Activated CD4-positive, alpha-beta T cell treated with anti-CD3 and anti-CD28 coated beads, Interleukin-2, amount 50 U/mL, for 4 hours (primary cell): ENCODE results near the gene JAG1.

Source experiments
- DNase-seq, 2 experiments: peaks; one replicate each; pipeline ENCODE4 v3.0.0-alpha.2; 2020

Gene JAG1

GRCh38 chr20:10651227-10651990 is 22.4 kb downstream of the JAG1 start:
- no peak for DNase-seq

DNA sequence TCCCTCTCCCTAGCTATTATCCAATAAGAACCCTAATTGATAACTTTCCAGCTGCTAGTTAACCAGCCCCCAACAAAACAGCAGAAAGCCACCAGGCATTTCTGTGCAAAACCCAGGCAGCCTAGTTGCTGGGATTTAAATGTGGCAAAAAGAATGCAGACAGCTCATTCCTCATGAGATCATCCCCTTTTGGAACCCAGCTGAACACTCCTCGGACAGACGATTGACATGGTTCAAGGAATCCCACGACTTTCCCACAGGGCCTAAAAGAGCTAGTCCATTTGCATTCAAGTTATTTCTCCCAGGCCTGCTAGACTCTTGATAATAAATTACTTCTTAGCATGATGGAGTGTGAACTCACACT is 24.0 kb downstream of the JAG1 start:
- no peak for DNase-seq

GRCh38 chr20:10649080-10649796 is 24.6 kb downstream of the JAG1 start:
- no peak for DNase-seq

GRCh38 chr20:10648651-10649050 is 25.1 kb downstream of the JAG1 start:
- DNase-seq: no peak

- no peak for DNase-seq
These were observed 25.9 kb downstream of the JAG1 start for GRCh38 chr20:10647909-10648308.

DNA sequence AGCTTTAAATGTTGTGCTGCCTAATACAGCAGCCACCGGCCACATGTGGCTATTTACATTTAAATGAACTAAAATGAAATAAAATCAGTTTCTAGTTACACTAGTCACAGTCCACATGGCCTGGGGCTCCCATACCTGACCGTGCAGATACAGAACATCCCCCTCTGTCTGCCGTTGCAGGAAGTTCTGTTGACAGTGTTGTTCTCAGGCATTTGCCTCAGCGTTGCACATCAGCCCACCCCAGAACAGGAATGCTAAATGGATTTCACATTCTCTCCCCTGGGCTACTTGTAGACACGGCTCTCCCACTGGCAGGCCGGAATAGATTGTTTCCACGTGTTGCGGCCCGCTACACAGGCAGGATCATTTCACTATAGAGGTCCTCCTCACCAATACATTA is 26.3 kb downstream of the JAG1 start:
- no peak for DNase-seq

DNA sequence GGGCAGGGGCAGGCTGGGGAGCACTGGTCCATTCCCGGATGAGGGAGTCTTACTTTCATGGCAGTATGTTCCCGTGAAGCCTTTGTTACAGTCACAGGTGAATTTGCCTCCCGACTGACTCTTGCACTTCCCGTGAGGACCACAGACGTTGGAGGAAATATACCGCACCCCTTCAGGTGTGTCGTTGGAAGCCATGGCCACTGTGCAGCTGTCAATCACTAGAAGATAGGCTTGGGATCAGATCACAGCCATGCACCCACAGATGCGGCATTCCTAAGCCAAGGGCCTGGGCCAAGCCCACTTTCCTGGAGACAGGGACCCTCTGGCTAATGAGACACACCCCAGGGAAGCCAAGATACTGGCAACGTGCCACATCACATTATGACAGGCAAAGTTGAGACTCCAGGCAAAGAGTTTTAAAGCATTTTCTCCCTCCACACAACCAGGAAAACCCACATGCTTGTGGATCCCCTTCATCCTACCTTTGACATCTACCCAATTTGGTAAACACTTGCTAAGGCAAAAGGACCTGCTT is 26.8 kb downstream of the JAG1 start:
- DNase-seq: no peak

DNA sequence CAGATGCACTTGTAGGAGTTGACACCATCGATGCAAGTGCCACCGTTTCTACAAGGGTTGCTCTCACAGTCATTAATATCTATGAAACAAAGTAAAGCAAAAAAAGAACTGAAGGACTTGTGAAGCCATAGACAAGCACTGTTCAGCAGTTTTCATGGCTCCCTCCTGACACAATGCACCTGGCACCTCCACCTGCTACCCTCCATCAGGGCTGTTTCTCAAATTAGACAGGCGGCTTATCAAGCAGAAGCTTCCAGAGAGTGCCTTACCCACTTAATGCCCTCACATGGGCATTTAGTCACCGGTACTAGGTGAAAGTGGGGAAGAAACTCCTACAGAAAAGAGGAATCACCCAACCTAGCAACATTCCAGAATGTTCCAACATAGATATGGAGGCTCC is 27.8 kb downstream of the JAG1 start:
- no peak for DNase-seq

DNA sequence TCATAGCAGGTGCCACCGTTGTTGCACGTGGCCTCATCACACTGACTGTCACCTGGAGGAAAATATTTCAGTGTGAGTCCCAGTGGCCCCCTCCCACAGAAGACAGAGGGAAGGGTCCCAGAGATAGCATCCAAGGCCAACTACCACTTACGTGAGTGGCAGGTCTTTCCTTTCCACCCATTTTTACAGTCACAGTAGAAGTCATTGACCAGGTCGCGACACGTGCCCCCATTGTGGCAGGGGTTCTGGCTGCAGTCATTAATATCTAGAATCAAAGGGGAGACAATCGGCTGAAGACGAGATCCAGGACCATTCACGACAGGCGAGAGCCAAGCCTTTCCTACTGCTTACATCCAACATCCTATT is 28.6 kb downstream of the JAG1 start:
- DNase-seq: no peak

- DNase-seq: no peak
These were observed 29.2 kb downstream of the JAG1 start for GRCh38 chr20:10644458-10645204.

- no peak for DNase-seq
These were observed 30.3 kb downstream of the JAG1 start for GRCh38 chr20:10643560-10643873.

- no peak for DNase-seq
These were observed 30.8 kb downstream of the JAG1 start for GRCh38 chr20:10642856-10643559.

GRCh38 chr20:10641893-10642292 is 31.9 kb downstream of the JAG1 start:
- no peak for DNase-seq

- DNase-seq: no peak
These were observed 32.3 kb downstream of the JAG1 start for GRCh38 chr20:10641467-10641866.

DNA sequence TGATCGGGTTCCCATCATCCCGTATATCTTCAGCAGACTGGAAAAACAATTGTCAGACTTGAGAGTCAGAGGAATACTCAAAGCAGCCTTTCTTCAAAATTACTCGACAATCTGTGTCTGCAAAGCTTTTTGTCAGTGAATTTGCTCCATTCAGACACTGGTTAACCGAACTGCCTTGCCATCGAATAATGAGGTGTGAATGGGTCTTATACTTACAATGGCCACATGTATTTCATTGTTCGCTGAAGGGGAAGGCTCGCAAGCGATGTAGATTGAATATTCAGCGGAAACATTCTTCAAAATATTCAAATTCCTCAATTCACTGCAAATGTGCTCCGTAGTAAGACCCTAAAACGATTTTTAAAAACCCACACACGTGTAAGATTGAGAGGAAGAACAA is 32.9 kb downstream of the JAG1 start:
- no peak for DNase-seq

GRCh38 chr20:10639737-10640556 is 33.9 kb downstream of the JAG1 start:
- no peak for DNase-seq

- DNase-seq: no peak
These were observed 34.6 kb downstream of the JAG1 start for GRCh38 chr20:10639077-10639736.

- DNase-seq: no peak
These were observed 36.2 kb downstream of the JAG1 start for GRCh38 chr20:10637563-10637962.

DNA sequence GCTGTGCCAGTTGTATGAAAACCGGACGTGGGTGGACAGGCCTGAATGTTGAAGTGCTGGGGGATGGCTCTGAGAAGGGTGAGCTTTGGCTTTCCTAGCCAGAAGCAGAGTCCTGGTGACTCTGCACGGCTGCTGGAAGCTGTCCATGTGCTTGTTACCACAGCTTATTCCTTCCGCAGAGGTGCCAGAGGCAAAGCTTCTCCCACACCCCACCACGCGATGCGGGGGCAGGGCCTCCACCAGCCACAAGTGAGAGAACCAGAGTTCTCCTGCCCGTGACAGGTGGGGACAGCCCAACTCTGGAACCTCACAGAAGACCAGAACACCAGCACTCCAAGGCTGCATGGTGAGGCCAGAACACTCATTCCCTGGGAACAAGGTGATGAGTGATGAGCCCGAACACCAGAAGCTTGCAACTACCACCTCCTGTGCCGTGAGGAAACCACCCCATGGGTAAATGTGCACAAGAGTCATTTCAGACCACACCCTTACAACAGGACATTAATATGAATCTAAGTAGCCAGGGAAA is 36.7 kb downstream of the JAG1 start:
- no peak for DNase-seq

DNA sequence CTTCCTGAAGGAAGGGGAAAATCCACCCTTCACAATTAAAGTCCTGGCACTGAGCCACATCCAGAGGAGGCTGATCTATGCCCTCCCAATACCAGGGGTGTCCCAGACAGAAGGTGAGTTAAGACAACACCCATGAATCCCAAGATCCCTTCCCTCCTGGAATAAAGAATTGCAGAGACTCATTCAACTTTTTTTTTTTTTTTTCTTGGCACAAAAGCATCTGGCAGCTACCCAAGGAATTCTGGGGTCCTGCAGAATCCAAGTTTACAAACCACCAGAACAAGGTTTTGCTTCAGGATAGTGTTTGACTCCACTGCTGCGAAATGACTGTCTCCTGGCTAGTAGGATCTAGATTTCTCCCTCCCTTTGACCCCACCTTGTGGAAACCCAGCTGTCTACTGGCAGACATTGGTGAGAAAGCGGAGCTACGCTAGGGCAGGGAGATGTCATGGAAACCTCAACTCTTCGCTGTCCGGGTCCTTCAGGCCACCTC is 37.4 kb downstream of the JAG1 start:
- DNase-seq: no peak

GRCh38 chr20:10635476-10636208 is 38.2 kb downstream of the JAG1 start:
- no peak for DNase-seq
